ENCODE measurements around the gene PIP5KL1. TPM values are rescaled to one million over a fixed set of nuclear protein-coding genes. Genes with fewer than 3 reads are reported as not detected.

Gene PIP5KL1
- total and polyA plus RNA-seq, 8 donors: 0.50 to 98.0 (median 3.3) TPM; not detected in 1

- Histone ChIP-seq H3K27ac (peak overlapping the region; percentile 71 to 99 (median 94)), H3K36me3 (no peaks in the 10 kb centered on the region), H3K27me3 (no peaks in the 10 kb centered on the region), H3K4me1 (peaks cover 97 to 100% (median 100%) of the 10 kb centered on the region in 4 donors), H3K4me3 (peak overlapping the region in 3 of 4 donors; percentile 2 to 91 (median 20)), H3K9me3 (no peaks in the 10 kb centered on the region)
- intact Hi-C loops (cut with DNase I; ENCODE audit: low total_unique reads): no loop called here
- TF ChIP-seq POLR2AphosphoS5 (IDR thresholded peaks at IDR 0.05) (no peak), POLR2A (IDR thresholded peaks at IDR 0.05) (no peak), CTCF (IDR thresholded peaks at IDR 0.05) (no peak), EP300 (IDR thresholded peaks at IDR 0.05) (no peak)
- peak in 1 of 2 donors; percentile 43 for DNase-seq
- 34 to 47% (median 43%) methylated on average over 5 to 12 of the region's 12 CpGs for WGBS, 5 donors
Measured at GRCh38 chr9:127972236-127972871, 41.8 kb upstream of the PIP5KL1 start.

GRCh38 chr9:127971357-127972235, 41.0 kb upstream of the PIP5KL1 start:
- Histone ChIP-seq H3K4me3 (peak overlapping the region in 3 of 4 donors; percentile 2 to 91 (median 20)), H3K9me3 (no peaks in the 10 kb centered on the region), H3K36me3 (no peaks in the 10 kb centered on the region), H3K4me1 (peaks cover 97 to 100% (median 100%) of the 10 kb centered on the region in 4 donors), H3K27ac (peak overlapping the region; percentile 71 to 99 (median 94)), H3K27me3 (no peaks in the 10 kb centered on the region)
- 31 to 56% (median 35%) methylated on average over 11 to 20 of the region's 20 CpGs for WGBS, 5 donors
- DNase-seq: peak in 1 of 2 donors; percentile 37
- intact Hi-C loops (cut with DNase I; ENCODE audit: low total_unique reads): no loop called here
- TF ChIP-seq POLR2A (IDR thresholded peaks at IDR 0.05) (no peak), CTCF (IDR thresholded peaks at IDR 0.05) (no peak), EP300 (IDR thresholded peaks at IDR 0.05) (no peak), POLR2AphosphoS5 (IDR thresholded peaks at IDR 0.05) (no peak)

GRCh38 chr9:127970401-127971313, 40.1 kb upstream of the PIP5KL1 start:
- 53 to 70% (median 61%) methylated on average over 14 to 16 of the region's 16 CpGs for WGBS, 5 donors
- Histone ChIP-seq H3K27ac (peak overlapping the region; percentile 71 to 99 (median 94)), H3K27me3 (no peaks in the 10 kb centered on the region), H3K4me3 (peak overlapping the region in 2 of 4 donors; percentile 1 to 91), H3K4me1 (peaks cover 97 to 100% (median 100%) of the 10 kb centered on the region in 4 donors), H3K9me3 (no peaks in the 10 kb centered on the region), H3K36me3 (no peaks in the 10 kb centered on the region)
- intact Hi-C loops (cut with DNase I; ENCODE audit: low total_unique reads): no loop called here
- no peak for TF ChIP-seq POLR2A (IDR thresholded peaks at IDR 0.05)
- no peak for TF ChIP-seq CTCF (IDR thresholded peaks at IDR 0.05)
- TF ChIP-seq POLR2AphosphoS5 (IDR thresholded peaks at IDR 0.05): no peak
- TF ChIP-seq EP300 (IDR thresholded peaks at IDR 0.05): no peak
- peak in 1 of 2 donors; percentile 55 for DNase-seq
